ENCODE results near the gene PDE4D. TPM values are rescaled to one million over a fixed set of nuclear protein-coding genes. Genes with fewer than 3 reads are reported as not detected.
A peak's percentile ranks its signal among the peaks of the same experiment; 100 is the strongest.

PDE4D gene
- polyA plus RNA-seq, 6 donors from 2014 or later: 4.1 to 20.0 (median 12.9) TPM

GRCh38 chr5:59021837-59022514 is 871.5 kb downstream of the PDE4D start:
- Mint-ChIP-seq H3K36me3 (peaks cover 0 to 8% of the 10 kb centered on the region in 2 donors), H3K4me1 (no peaks in the 10 kb centered on the region), H3K4me3 (no peak overlapping the region), H3K9me3 (peaks cover 0 to 6% (median 0%) of the 10 kb centered on the region in 7 donors), H3K27me3 (no peaks in the 10 kb centered on the region), H3K27ac (peak overlapping the region in 2 of 6 donors; percentile 2 to 13)
- DNase-seq (no peak), ATAC-seq (ENCODE audit: low read depth in 2 of 2) (no peak)

- DNase-seq (no peak), ATAC-seq (ENCODE audit: low read depth in 2 of 2) (no peak)
- no peak overlapping the region for H3K27ac Mint-ChIP-seq
- H3K4me3 Mint-ChIP-seq: no peak overlapping the region
- peaks cover 0 to 6% (median 5%) of the 10 kb centered on the region in 7 donors for H3K9me3 Mint-ChIP-seq
- peaks cover 0 to 14% of the 10 kb centered on the region in 2 donors for H3K36me3 Mint-ChIP-seq
- no peaks in the 10 kb centered on the region for H3K27me3 Mint-ChIP-seq
- no peaks in the 10 kb centered on the region for H3K4me1 Mint-ChIP-seq
Observed at GRCh38 chr5:59021286-59021673, 872.2 kb downstream of the PDE4D start.

- ATAC-seq (ENCODE audit: low read depth in 2 of 2): no peak
- H3K4me3 Mint-ChIP-seq: no peak overlapping the region
- DNase-seq: no peak
- no peaks in the 10 kb centered on the region for H3K4me1 Mint-ChIP-seq
- H3K9me3 Mint-ChIP-seq: peaks cover 0 to 11% (median 6%) of the 10 kb centered on the region in 7 donors
- H3K27me3 Mint-ChIP-seq: no peaks in the 10 kb centered on the region
- H3K27ac Mint-ChIP-seq: no peak overlapping the region
- H3K36me3 Mint-ChIP-seq: peaks cover 0 to 15% of the 10 kb centered on the region in 2 donors
Observed at GRCh38 chr5:59020611-59021285, 872.8 kb downstream of the PDE4D start.

GRCh38 chr5:59019078-59019477 is 874.4 kb downstream of the PDE4D start:
- Mint-ChIP-seq H3K27me3 (no peaks in the 10 kb centered on the region), H3K36me3 (peaks cover 0 to 15% of the 10 kb centered on the region in 2 donors), H3K4me1 (peaks cover 0 to 4% (median 0%) of the 10 kb centered on the region in 3 donors), H3K4me3 (no peak overlapping the region), H3K9me3 (peaks cover 0 to 21% (median 6%) of the 10 kb centered on the region in 7 donors), H3K27ac (no peak overlapping the region)
- DNase-seq (no peak), ATAC-seq (ENCODE audit: low read depth in 2 of 2) (no peak)

GRCh38 chr5:59016925-59017324 is 876.6 kb downstream of the PDE4D start:
- Mint-ChIP-seq H3K27me3 (no peaks in the 10 kb centered on the region), H3K4me1 (peaks cover 0 to 4% (median 0%) of the 10 kb centered on the region in 3 donors), H3K27ac (no peak overlapping the region), H3K4me3 (no peak overlapping the region), H3K9me3 (peaks cover under 1 to 37% (median 12%) of the 10 kb centered on the region in 7 donors), H3K36me3 (peaks cover 7 to 15% of the 10 kb centered on the region in 2 donors)
- DNase-seq: no peak
- ATAC-seq (ENCODE audit: low read depth in 2 of 2): no peak

- no peak overlapping the region for H3K27ac Mint-ChIP-seq
- no peak overlapping the region for H3K4me3 Mint-ChIP-seq
- H3K36me3 Mint-ChIP-seq: peaks cover 0 to 15% of the 10 kb centered on the region in 2 donors
- ATAC-seq (ENCODE audit: low read depth in 2 of 2) (no peak), DNase-seq (no peak)
- no peaks in the 10 kb centered on the region for H3K27me3 Mint-ChIP-seq
- no peaks in the 10 kb centered on the region for H3K4me1 Mint-ChIP-seq
- H3K9me3 Mint-ChIP-seq: peaks cover 4 to 28% (median 19%) of the 10 kb centered on the region in 7 donors
Observed at GRCh38 chr5:59008816-59009473, 884.6 kb downstream of the PDE4D start.

- peaks cover 0 to 8% of the 10 kb centered on the region in 2 donors for H3K36me3 Mint-ChIP-seq
- no peak overlapping the region for H3K4me3 Mint-ChIP-seq
- H3K27ac Mint-ChIP-seq: no peak overlapping the region
- ATAC-seq (ENCODE audit: low read depth in 2 of 2): no peak
- H3K4me1 Mint-ChIP-seq: peaks cover 0 to 6% (median 0%) of the 10 kb centered on the region in 3 donors
- no peaks in the 10 kb centered on the region for H3K27me3 Mint-ChIP-seq
- peaks cover 4 to 21% (median 14%) of the 10 kb centered on the region in 7 donors for H3K9me3 Mint-ChIP-seq
- no peak for DNase-seq
Observed at GRCh38 chr5:59007460-59008063, 886.0 kb downstream of the PDE4D start.

GRCh38 chr5:59005934-59006701 is 887.4 kb downstream of the PDE4D start:
- ATAC-seq (ENCODE audit: low read depth in 2 of 2) (no peak), DNase-seq (no peak)
- no peaks in the 10 kb centered on the region for H3K27me3 Mint-ChIP-seq
- peaks cover 0 to 8% (median 4%) of the 10 kb centered on the region in 7 donors for H3K9me3 Mint-ChIP-seq
- H3K4me1 Mint-ChIP-seq: peaks cover 0 to 6% (median 0%) of the 10 kb centered on the region in 3 donors
- H3K36me3 Mint-ChIP-seq: peaks cover 0 to 2% of the 10 kb centered on the region in 2 donors
- H3K27ac Mint-ChIP-seq: no peak overlapping the region
- no peak overlapping the region for H3K4me3 Mint-ChIP-seq

GRCh38 chr5:59003641-59004040 is 889.9 kb downstream of the PDE4D start:
- no peak for DNase-seq
- ATAC-seq (ENCODE audit: low read depth in 2 of 2): no peak
- Mint-ChIP-seq H3K4me3 (no peak overlapping the region), H3K9me3 (peaks cover 0 to 2% (median 0%) of the 10 kb centered on the region in 7 donors), H3K27ac (no peak overlapping the region), H3K27me3 (no peaks in the 10 kb centered on the region), H3K4me1 (peaks cover 0 to 6% (median 0%) of the 10 kb centered on the region in 3 donors), H3K36me3 (peaks cover 0 to 4% of the 10 kb centered on the region in 2 donors)

GRCh38 chr5:59003124-59003523 is 890.4 kb downstream of the PDE4D start:
- Mint-ChIP-seq H3K27me3 (no peaks in the 10 kb centered on the region), H3K9me3 (peaks cover 0 to 2% (median 0%) of the 10 kb centered on the region in 7 donors), H3K27ac (peak overlapping the region in 1 of 6 donors; percentile 15), H3K4me3 (no peak overlapping the region), H3K36me3 (peaks cover 0 to 4% of the 10 kb centered on the region in 2 donors), H3K4me1 (peaks cover 0 to 6% (median 0%) of the 10 kb centered on the region in 3 donors)
- no peak for ATAC-seq (ENCODE audit: low read depth in 2 of 2)
- no peak for DNase-seq

GRCh38 chr5:59002162-59002825 is 891.2 kb downstream of the PDE4D start:
- H3K36me3 Mint-ChIP-seq: peaks cover 0 to 4% of the 10 kb centered on the region in 2 donors
- no peak overlapping the region for H3K27ac Mint-ChIP-seq
- H3K4me3 Mint-ChIP-seq: no peak overlapping the region
- peaks cover 0 to 2% (median 0%) of the 10 kb centered on the region in 7 donors for H3K9me3 Mint-ChIP-seq
- peaks cover 0 to 6% (median 0%) of the 10 kb centered on the region in 3 donors for H3K4me1 Mint-ChIP-seq
- H3K27me3 Mint-ChIP-seq: no peaks in the 10 kb centered on the region
- ATAC-seq (ENCODE audit: low read depth in 2 of 2) (no peak), DNase-seq (no peak)

- DNase-seq: no peak
- Mint-ChIP-seq H3K4me3 (no peak overlapping the region), H3K27ac (no peak overlapping the region), H3K27me3 (no peaks in the 10 kb centered on the region), H3K36me3 (peaks cover 0 to 4% of the 10 kb centered on the region in 2 donors), H3K4me1 (peaks cover 0 to 6% (median 0%) of the 10 kb centered on the region in 3 donors), H3K9me3 (peaks cover 0 to 2% (median 0%) of the 10 kb centered on the region in 7 donors)
- ATAC-seq (ENCODE audit: low read depth in 2 of 2): no peak
Observed at GRCh38 chr5:59001716-59002115, 891.8 kb downstream of the PDE4D start.

Measured in naive B cell (primary cell).